ENCODE results near the gene MMP21.

MMP21 gene

DNA sequence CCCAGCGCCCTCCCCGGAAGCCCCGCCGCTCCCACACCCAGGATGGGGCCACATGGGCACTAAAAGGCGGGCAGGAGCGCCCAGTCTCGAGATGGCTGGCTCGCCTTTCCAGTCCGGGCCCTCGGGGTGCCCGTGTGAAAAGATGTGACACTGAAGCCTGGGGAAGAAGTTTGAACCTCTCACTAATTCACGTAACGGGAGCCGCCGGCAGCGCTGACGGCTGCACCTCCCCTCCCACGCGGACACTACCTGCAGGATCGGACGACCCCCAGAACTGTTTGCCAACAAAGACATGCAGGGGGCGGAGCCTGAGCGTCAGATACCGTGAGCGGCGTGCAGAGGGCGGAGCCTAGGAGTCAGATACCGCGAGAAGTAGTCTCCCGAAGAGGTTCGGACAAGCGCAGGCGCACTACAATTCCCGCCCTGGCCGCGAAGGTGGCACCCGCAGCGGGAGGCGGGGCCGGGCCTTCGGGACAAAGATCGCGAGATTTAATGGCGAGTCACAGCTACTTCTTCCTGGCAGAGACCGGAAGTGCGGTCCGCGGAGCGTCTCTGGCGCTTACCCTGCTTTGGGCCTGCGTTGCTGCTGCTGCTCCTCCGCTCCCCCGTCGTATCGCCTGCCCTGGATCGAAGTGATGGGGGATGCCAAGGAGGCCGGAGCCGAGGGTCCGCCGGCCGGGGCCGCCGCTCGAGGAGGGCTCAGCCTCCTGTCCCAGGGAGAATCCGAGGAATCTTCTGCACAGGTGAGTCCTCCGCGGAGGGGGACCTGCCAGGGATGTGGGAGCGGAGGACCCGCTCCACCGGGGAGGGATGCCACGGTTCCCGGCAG lies 56.2 kb downstream of the MMP21 start, which contains the start of gene EDRF1:
TSS of gene EDRF1 (plus strand) at position 537 of the 829 bp plus-strand sequence. CDS start at position 636, 99 bp downstream.
- H3K4me3 ChIP-seq (ENCODE audit: low read depth, low read length), result peak within 1 kb of the TSS; percentile 99
- DNase-seq (ENCODE audit: low read depth), result peak; percentile 94

All from skeletal muscle cell (primary cell).